ENCODE results near the gene PAWR. TPM values are rescaled to one million over a fixed set of nuclear protein-coding genes. Genes with fewer than 3 reads are reported as not detected.
A peak's percentile ranks its signal among the peaks of the same experiment; 100 is the strongest.

Gene PAWR
- total RNA-seq, 6 experiments from 2014 or later, result 55.2 to 89.4 (median 70.5) TPM

DNA sequence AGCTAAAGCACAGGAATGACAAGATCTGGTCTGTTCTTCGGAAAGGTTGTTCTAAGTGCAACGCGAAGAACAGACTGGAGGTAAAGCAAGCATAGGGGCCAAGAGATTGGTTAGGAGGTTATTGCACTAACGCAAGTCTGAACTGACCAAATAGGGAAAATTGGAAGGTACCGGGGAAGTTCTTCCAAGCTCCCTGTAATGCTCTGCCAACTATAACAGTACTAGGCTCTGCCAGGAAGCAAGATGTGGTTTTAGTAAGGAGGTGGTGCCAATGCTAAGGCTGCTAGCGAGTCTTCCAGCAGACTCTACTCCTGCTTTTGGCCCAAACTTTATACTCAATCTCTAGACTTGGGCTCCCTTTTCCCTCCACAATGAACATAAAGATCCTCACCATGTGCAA is 138.6 kb downstream of the PAWR start:
- no peak for DNase-seq

DNA sequence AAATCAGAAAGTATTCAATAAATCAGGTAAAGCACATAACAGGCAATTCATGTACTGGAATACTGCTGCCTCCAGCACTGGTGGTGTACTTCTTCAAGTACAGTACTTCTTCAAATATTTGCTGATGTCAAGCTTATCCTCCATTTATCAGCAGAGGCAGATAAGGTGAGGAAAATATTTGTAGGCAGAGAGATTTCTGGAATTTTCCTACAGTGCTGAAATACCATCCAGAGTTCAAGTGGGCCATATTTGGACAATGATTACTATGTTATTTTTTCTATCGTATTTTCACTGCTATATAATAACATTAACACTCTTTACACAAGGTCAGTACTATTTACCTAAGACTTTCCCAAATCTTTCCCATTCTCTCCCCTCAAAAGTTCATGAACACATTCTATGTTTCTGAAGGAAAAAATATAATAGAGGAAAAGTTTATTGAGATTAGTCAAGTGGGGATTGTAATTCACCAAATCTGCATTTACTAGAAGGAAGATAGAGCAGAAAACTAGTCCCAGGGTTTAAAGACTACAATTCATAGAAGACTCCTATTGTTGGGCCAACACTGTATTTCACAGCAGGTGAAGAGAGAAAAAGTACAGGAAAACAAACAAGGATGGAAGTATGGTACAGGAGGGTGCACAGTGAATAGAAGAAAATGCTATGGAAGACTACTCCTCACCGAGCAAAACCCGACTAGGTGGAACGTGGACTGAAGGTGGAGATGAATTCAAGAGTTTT is 141.1 kb downstream of the PAWR start:
- TF ChIP-seq, protein P1, sequence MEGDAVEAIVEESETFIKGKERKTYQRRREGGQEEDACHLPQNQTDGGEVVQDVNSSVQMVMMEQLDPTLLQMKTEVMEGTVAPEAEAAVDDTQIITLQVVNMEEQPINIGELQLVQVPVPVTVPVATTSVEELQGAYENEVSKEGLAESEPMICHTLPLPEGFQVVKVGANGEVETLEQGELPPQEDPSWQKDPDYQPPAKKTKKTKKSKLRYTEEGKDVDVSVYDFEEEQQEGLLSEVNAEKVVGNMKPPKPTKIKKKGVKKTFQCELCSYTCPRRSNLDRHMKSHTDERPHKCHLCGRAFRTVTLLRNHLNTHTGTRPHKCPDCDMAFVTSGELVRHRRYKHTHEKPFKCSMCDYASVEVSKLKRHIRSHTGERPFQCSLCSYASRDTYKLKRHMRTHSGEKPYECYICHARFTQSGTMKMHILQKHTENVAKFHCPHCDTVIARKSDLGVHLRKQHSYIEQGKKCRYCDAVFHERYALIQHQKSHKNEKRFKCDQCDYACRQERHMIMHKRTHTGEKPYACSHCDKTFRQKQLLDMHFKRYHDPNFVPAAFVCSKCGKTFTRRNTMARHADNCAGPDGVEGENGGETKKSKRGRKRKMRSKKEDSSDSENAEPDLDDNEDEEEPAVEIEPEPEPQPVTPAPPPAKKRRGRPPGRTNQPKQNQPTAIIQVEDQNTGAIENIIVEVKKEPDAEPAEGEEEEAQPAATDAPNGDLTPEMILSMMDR (IDR thresholded peaks at IDR 0.05), result no peak
- DNase-seq, result no peak
- peaks cover 27% of the 10 kb centered on the region for H3K9me3 Mint-ChIP-seq
- H3K27me3 Mint-ChIP-seq (ENCODE audit: insufficient read depth), result no peaks in the 10 kb centered on the region
- no peak overlapping the region for H3K4me3 Mint-ChIP-seq
- H3K36me3 Mint-ChIP-seq (ENCODE audit: low read depth), result peaks cover 47% of the 10 kb centered on the region
- H3K4me1 Mint-ChIP-seq (ENCODE audit: low read depth), result peaks cover 50% of the 10 kb centered on the region
- H3K27ac Mint-ChIP-seq, result peak overlapping the region; percentile 44; the same call in 1 of the 2 replicates

More for the DNA sequence above, 138.6 kb downstream of the PAWR start:
- TF ChIP-seq, protein P1 (IDR thresholded peaks at IDR 0.05), result no peak
- Mint-ChIP-seq H3K4me1 (ENCODE audit: low read depth) (peaks cover 47% of the 10 kb centered on the region), H3K36me3 (ENCODE audit: low read depth) (peaks cover 47% of the 10 kb centered on the region), H3K4me3 (no peak overlapping the region), H3K27ac (no peak overlapping the region), H3K9me3 (peaks cover 27% of the 10 kb centered on the region), H3K27me3 (ENCODE audit: insufficient read depth) (no peaks in the 10 kb centered on the region)

DNA sequence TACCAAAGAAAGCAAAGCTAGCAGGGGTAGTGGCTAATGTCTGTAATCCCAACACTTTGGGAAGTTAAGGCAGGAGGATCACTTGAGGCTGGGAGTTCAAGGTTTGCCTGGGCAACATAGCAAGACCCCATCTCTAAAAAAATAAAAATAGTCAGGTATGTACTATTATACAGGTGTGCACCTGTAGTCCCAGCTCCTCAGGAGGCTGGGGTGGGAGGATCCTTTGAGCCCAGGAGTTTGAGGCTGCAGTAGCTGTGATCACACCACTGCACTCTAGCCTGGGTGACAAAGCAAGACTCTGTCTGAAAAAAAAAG is 142.2 kb downstream of the PAWR start:
- Mint-ChIP-seq H3K4me3 (peak overlapping the region; percentile 44), H3K36me3 (ENCODE audit: low read depth) (peaks cover 46% of the 10 kb centered on the region), H3K27ac (peak overlapping the region; percentile 88), H3K4me1 (ENCODE audit: low read depth) (peaks cover 61% of the 10 kb centered on the region), H3K9me3 (peaks cover 27% of the 10 kb centered on the region), H3K27me3 (ENCODE audit: insufficient read depth) (no peaks in the 10 kb centered on the region)
- no peak for DNase-seq
- TF ChIP-seq, protein P1 (IDR thresholded peaks at IDR 0.05), result no peak

DNA sequence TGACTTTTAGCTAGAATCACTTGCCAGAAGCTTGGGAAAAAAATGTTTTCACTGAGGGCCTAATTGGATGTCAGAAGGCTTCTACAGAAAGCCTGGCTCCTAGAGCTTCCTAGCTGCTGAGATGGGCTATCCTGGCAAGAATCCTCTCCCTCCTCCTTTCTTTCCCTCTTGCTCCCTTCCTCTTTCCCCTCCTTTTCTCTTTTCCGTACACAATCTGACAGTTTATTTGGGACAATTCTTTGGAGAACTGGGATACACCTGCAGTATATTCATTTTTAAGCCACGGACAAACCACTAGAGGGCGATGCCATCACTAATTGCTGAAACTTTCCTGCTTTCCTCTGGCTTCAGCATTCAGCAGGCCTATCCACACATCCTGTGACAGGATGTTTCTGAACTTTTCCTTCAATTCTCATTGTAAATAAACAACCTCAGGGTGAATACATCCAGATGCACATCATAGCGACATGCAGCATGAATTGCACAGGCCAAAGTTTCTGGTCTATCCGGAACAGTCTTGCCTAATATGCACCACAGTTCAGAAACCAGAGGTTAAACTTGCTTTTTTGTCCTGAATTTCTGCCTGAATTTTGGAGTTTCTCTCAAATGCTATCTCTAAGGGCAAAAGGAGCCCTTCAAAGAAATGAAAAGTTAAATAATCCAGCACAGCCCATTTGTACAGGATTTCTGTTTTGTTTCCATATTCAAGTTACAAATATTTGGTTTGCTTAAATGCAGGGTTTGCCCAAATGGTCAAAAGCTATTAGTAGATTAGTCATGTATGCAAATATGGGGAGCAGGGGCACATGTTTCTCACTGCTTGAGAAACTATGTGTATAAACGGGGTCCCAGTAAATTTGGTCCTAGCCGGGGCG is 142.8 kb downstream of the PAWR start:
- peak overlapping the region; percentile 44 for H3K4me3 Mint-ChIP-seq
- peak; percentile 75 for DNase-seq
- H3K9me3 Mint-ChIP-seq, result peaks cover 25% of the 10 kb centered on the region
- peak overlapping the region; percentile 88 for H3K27ac Mint-ChIP-seq
- TF ChIP-seq, protein P1 (IDR thresholded peaks at IDR 0.05), result peak; percentile 91
- no peaks in the 10 kb centered on the region for H3K27me3 Mint-ChIP-seq (ENCODE audit: insufficient read depth)
- peaks cover 67% of the 10 kb centered on the region for H3K4me1 Mint-ChIP-seq (ENCODE audit: low read depth)
- H3K36me3 Mint-ChIP-seq (ENCODE audit: low read depth), result peaks cover 40% of the 10 kb centered on the region

GRCh38 chr12:79547044-79547734 is 143.6 kb downstream of the PAWR start:
- Mint-ChIP-seq H3K27me3 (ENCODE audit: insufficient read depth) (no peaks in the 10 kb centered on the region), H3K27ac (peak overlapping the region; percentile 88), H3K4me3 (peak overlapping the region; percentile 66), H3K9me3 (peaks cover 22% of the 10 kb centered on the region), H3K4me1 (ENCODE audit: low read depth) (peaks cover 68% of the 10 kb centered on the region), H3K36me3 (ENCODE audit: low read depth) (peaks cover 32% of the 10 kb centered on the region)
- TF ChIP-seq, protein P1 (IDR thresholded peaks at IDR 0.05), result no peak
- DNase-seq, result peak; percentile 83
